Effector memory CD8-positive, alpha-beta T cell (primary cell): Measurements from ENCODE around the gene ACER3.
A peak's percentile ranks its signal among the peaks of the same experiment; 100 is the strongest.
"Not testable (repeated sequence)": the region's sequence is repeated elsewhere in the genome, so short reads cannot be mapped to it uniquely, and the experiment has no call there.

Source experiments
- ATAC-seq: fragments of 150-1000 bp; cut with Tn5 transposase; replicated peaks from 2 replicates; pipeline ENCODE4 v1.10.0; 2021; ENCODE audit warnings: mild to moderate bottlenecking, moderate library complexity
- DNase-seq, 3 experiments: peaks; one replicate each; pipeline ENCODE4 v3.0.0; 2021
- H3K27ac Mint-ChIP-seq, 2 donors: one replicate each; pipeline ENCODE4 v1.8.0; 2022; ENCODE audit warnings: mild to moderate bottlenecking in 2 of 2, mixed read lengths in 2 of 2, moderate library complexity in 2 of 2
- H3K27me3 Mint-ChIP-seq, 2 donors: one replicate each; pipeline ENCODE4 v1.8.0; 2022; ENCODE audit warnings: mixed read lengths in 2 of 2
- H3K36me3 Mint-ChIP-seq: one replicate; pipeline ENCODE4 v1.8.0; 2022; ENCODE audit warnings: mild to moderate bottlenecking, moderate library complexity, mixed read lengths; ENCODE audit not compliant: insufficient read depth
- H3K4me1 Mint-ChIP-seq, 2 donors: one replicate each; pipeline ENCODE4 v1.8.0; 2022; ENCODE audit warnings: low read depth in 2 of 2, mixed read lengths in 2 of 2
- H3K4me3 Mint-ChIP-seq, 2 donors: one replicate each; pipeline ENCODE4 v1.8.0; 2022; ENCODE audit warnings: mild to moderate bottlenecking in 2 of 2, mixed read lengths in 2 of 2, moderate library complexity in 2 of 2
- H3K9me3 Mint-ChIP-seq, 2 donors: one replicate each; pipeline ENCODE4 v1.8.0; 2022; ENCODE audit warnings: mixed read lengths in 2 of 2
- total RNA-seq, 9 experiments: gene quantifications; one replicate each; lab custom pipeline; 2026; lab: John Stamatoyannopoulos, UW

ACER3 gene
- total RNA-seq = 13.3 to 31.2 (median 19.5) reads per million in 9 experiments

- peak; percentile 58 to 72 (median 69) for DNase-seq
- ATAC-seq = peak; percentile 95
- peak within 1 kb of the TSS; percentile 82 to 83 for H3K4me3 Mint-ChIP-seq
- H3K27ac Mint-ChIP-seq = peak within 1 kb of the TSS; percentile 83 to 87
- H3K36me3 Mint-ChIP-seq = no peaks in the 10 kb centered on the region
- H3K4me1 Mint-ChIP-seq = peaks cover 13 to 14% of the 10 kb centered on the region in 2 donors
- H3K27me3 Mint-ChIP-seq = no peaks in the 10 kb centered on the region
- no peaks in the 10 kb centered on the region for H3K9me3 Mint-ChIP-seq
Measured at GRCh38 chr11:76860539-76861475, at the start of gene ACER3. TSS of gene ACER3 (plus strand) at chr11:76860918. CDS start at chr11:76860977, 59 bp downstream.

GRCh38 chr11:76811259-76811658, 49.5 kb upstream of the ACER3 start:
- Mint-ChIP-seq H3K27ac (no peak overlapping the region), H3K4me3 (no peak overlapping the region), H3K36me3 (no peaks in the 10 kb centered on the region), H3K9me3 (peaks cover 2 to 4% of the 10 kb centered on the region in 2 donors), H3K27me3 (peaks cover 28 to 44% of the 10 kb centered on the region in 2 donors), H3K4me1 (peaks cover 3 to 9% of the 10 kb centered on the region in 2 donors)
- ATAC-seq (no peak), DNase-seq (no peak)

- ATAC-seq (no peak), DNase-seq (no peak)
- no peaks in the 10 kb centered on the region for H3K36me3 Mint-ChIP-seq
- H3K4me1 Mint-ChIP-seq = peaks cover 0 to 3% of the 10 kb centered on the region in 2 donors
- H3K4me3 Mint-ChIP-seq = no peak overlapping the region
- peaks cover 3 to 35% of the 10 kb centered on the region in 2 donors for H3K27me3 Mint-ChIP-seq
- no peak overlapping the region for H3K27ac Mint-ChIP-seq
- peaks cover 2 to 8% of the 10 kb centered on the region in 2 donors for H3K9me3 Mint-ChIP-seq
Measured at GRCh38 chr11:76814414-76814813, 46.3 kb upstream of the ACER3 start.

GRCh38 chr11:76815678-76816077, 45.0 kb upstream of the ACER3 start:
- H3K9me3 Mint-ChIP-seq, H3K4me3 Mint-ChIP-seq, ATAC-seq, H3K4me1 Mint-ChIP-seq, H3K36me3 Mint-ChIP-seq, H3K27ac Mint-ChIP-seq, DNase-seq: not testable (repeated sequence)
- H3K27me3 Mint-ChIP-seq = peaks cover 8 to 34% of the 10 kb centered on the region in 2 donors

- H3K9me3 Mint-ChIP-seq = peaks cover 2 to 8% of the 10 kb centered on the region in 2 donors
- ATAC-seq = no peak
- peaks cover 8 to 34% of the 10 kb centered on the region in 2 donors for H3K27me3 Mint-ChIP-seq
- no peak overlapping the region for H3K27ac Mint-ChIP-seq
- H3K36me3 Mint-ChIP-seq = no peaks in the 10 kb centered on the region
- DNase-seq = no peak
- no peaks in the 10 kb centered on the region for H3K4me1 Mint-ChIP-seq
- H3K4me3 Mint-ChIP-seq = no peak overlapping the region
Measured at GRCh38 chr11:76820184-76820566, 40.5 kb upstream of the ACER3 start.

- DNase-seq, H3K36me3 Mint-ChIP-seq, ATAC-seq, H3K4me3 Mint-ChIP-seq, H3K4me1 Mint-ChIP-seq, H3K9me3 Mint-ChIP-seq, H3K27ac Mint-ChIP-seq: not testable (repeated sequence)
- peaks cover 8 to 22% of the 10 kb centered on the region in 2 donors for H3K27me3 Mint-ChIP-seq
Measured at GRCh38 chr11:76821396-76821795, 39.3 kb upstream of the ACER3 start.

GRCh38 chr11:76822406-76822805, 38.3 kb upstream of the ACER3 start:
- Mint-ChIP-seq H3K36me3 (no peaks in the 10 kb centered on the region), H3K9me3 (no peaks in the 10 kb centered on the region), H3K4me1 (no peaks in the 10 kb centered on the region), H3K27me3 (peaks cover 8 to 12% of the 10 kb centered on the region in 2 donors), H3K27ac (no peak overlapping the region), H3K4me3 (no peak overlapping the region)
- no peak for DNase-seq
- no peak for ATAC-seq

GRCh38 chr11:76823481-76824028, 37.2 kb upstream of the ACER3 start:
- Mint-ChIP-seq H3K4me1 (no peaks in the 10 kb centered on the region), H3K27me3 (peaks cover 8 to 9% of the 10 kb centered on the region in 2 donors), H3K4me3 (no peak overlapping the region), H3K36me3 (no peaks in the 10 kb centered on the region), H3K27ac (no peak overlapping the region), H3K9me3 (no peaks in the 10 kb centered on the region)
- DNase-seq (no peak), ATAC-seq (no peak)

- H3K27me3 Mint-ChIP-seq = peaks cover 6 to 7% of the 10 kb centered on the region in 2 donors
- no peak for ATAC-seq
Measured at GRCh38 chr11:76824083-76824939, 36.4 kb upstream of the ACER3 start.

GRCh38 chr11:76824980-76825725, 35.6 kb upstream of the ACER3 start:
- H3K4me3 Mint-ChIP-seq = no peak overlapping the region
- H3K27ac Mint-ChIP-seq = no peak overlapping the region
- DNase-seq = no peak
- no peak for ATAC-seq
- no peaks in the 10 kb centered on the region for H3K9me3 Mint-ChIP-seq
- H3K36me3 Mint-ChIP-seq = no peaks in the 10 kb centered on the region
- peaks cover 0 to 13% of the 10 kb centered on the region in 2 donors for H3K27me3 Mint-ChIP-seq
- H3K4me1 Mint-ChIP-seq = no peaks in the 10 kb centered on the region

More at GRCh38 chr11:76824083-76824939, 36.4 kb upstream of the ACER3 start:
- Mint-ChIP-seq H3K36me3 (no peaks in the 10 kb centered on the region), H3K9me3 (no peaks in the 10 kb centered on the region), H3K4me1 (no peaks in the 10 kb centered on the region), H3K4me3 (no peak overlapping the region), H3K27ac (no peak overlapping the region)
- DNase-seq = no peak

- DNase-seq = no peak
- H3K4me1 Mint-ChIP-seq = no peaks in the 10 kb centered on the region
- H3K27me3 Mint-ChIP-seq = peaks cover 5 to 20% of the 10 kb centered on the region in 2 donors
- H3K9me3 Mint-ChIP-seq = no peaks in the 10 kb centered on the region
- ATAC-seq = no peak
- no peaks in the 10 kb centered on the region for H3K36me3 Mint-ChIP-seq
- no peak overlapping the region for H3K27ac Mint-ChIP-seq
- no peak overlapping the region for H3K4me3 Mint-ChIP-seq
Measured at GRCh38 chr11:76825726-76826396, 34.9 kb upstream of the ACER3 start.

- ATAC-seq, H3K9me3 Mint-ChIP-seq, H3K4me1 Mint-ChIP-seq, H3K36me3 Mint-ChIP-seq, H3K27ac Mint-ChIP-seq, DNase-seq, H3K4me3 Mint-ChIP-seq: not testable (repeated sequence)
- peaks cover 11 to 26% of the 10 kb centered on the region in 2 donors for H3K27me3 Mint-ChIP-seq
Measured at GRCh38 chr11:76826508-76826907, 34.2 kb upstream of the ACER3 start.
